ENCODE data around the gene NCAPD2.
A peak's percentile ranks its signal among the peaks of the same experiment; 100 is the strongest.

DNA sequence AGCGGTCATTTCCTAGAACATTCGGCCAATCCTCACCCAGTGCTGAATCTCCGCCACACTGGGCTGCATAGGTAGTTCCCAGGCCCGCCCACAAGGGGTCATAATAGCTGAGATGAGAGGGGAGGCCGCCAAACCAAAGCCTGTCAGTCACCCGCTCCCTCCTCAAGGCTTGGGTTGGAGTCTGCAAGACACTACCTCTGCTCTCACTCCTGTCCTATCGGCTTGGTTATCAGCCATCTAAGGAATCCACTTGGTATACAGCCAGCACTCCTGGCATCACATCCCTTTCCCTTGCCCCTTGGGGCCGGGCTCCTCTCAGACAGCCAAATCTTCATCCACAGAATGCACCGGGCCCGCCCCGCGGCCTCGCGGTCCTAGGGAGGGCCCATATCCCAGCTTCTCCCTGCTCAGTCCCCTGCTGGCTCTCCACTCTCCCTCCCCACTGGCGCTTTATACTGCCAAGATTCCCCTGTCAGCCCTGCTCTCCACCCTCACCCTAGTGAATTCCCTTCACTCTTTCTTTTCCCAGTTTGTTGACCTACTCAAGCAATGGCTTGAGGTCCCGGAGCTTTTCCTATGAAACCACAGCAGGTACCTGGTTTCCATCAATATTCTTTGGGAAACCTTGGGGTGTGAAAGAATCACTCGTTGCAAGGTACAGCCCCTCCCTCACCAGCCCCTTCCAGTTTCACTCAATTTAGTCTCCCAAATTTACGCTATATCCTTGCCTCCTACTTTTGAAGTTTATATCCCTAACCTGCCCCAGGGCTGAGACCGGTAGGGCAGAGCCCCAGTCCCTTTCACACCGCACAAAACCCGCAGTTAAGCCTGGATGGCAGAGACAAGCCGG, 60.5 kb downstream of the NCAPD2 start:
- TF ChIP-seq CTCF (IDR thresholded peaks at IDR 0.05) (peak; percentile 81), EZH2 (IDR thresholded peaks at IDR 0.05; ENCODE audit: borderline replicate concordance, insufficient read depth, low read depth, low read length, poor library complexity, severe bottlenecking) (no peak)

All from B cell (primary cell).